Kidney capillary endothelial cell (primary cell): ENCODE measurements around the gene TSSK2.
"Not testable (repeated sequence)": the region's sequence is repeated elsewhere in the genome, so short reads cannot be mapped to it uniquely, and the experiment has no call there.

ENCODE experiments used
- DNase-seq: peaks from one replicate; pipeline ENCODE4 v3.0.0-alpha.2; 2018; ENCODE audit warnings: low spot score

Gene TSSK2

DNA sequence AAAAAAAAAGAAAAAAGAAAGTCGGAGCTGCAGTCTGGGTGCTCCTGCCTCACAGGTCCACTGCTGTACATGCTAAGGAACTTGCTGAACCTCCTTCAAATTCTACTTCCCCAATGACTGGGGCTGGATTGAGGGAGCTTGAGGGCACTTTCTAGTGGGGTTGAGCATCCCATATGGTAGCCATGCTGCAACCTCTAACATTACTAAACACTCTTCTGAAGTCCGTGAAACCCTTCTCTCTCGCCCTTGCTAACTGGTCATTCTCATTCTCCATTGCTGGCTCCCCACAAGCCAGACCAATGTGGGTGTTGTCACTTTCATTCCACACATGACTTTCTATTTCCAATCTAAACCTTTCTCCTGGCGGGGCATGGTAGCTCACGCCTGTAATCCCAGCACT, 12.1 kb downstream of the TSSK2 start:
- no peak for DNase-seq

DNA sequence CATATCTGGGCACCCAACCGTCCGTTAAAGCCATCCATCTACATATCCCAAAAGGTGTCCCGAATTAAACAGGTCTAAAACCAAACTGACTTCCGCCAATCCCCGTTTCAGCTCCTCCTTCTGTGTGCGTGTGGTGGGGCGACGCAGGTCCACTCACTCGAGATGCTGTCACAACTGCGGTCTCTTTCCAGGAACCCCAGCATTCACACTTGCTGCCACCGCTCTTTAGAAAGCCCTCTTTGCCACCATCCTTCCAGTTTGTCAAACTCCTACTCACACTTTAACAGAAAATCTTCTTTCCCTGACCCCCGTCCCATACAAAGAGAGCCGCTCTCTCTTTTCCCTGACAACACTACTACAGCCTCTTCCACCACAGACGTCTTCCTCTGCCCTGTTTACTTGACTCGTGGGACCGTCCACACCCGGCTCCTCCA, 12.9 kb downstream of the TSSK2 start:
- peak; percentile 36 for DNase-seq

DNA sequence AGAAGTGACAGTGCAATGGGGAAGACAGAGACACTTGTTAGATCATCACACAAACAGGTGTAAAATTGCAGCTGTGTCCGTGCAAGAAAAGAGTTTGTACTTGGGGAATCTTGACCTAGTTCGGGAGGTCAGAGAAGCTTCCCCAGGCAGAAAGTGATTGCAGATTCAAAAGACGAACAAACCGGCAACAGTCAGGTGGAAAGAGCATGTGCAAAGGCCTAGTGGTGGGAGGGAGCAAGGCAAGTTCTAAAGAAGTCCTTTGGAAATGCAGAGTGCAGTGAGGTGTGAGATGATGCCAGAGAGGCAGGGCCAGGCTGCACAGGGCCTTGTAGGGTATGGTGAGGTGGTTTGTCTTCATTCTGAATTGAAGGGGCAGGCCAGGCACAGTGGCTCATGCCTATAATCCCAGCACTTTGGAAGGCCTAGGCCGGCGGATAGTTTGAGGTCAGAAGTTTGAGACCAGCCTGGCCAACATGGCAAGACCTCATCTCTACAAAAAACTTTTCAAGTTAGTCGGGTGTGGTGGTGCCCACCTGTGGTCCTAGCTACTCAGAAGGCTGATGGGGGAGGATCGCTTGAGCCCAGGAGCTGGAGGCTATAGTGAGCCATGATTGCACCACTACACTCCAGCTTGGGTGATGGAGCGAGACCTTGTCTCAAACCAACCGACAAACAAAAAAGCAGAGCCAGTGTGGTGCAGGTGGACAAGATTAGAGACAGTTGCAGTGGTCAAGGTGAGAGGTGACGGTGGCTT, 15.3 kb downstream of the TSSK2 start:
- no peak for DNase-seq

DNA sequence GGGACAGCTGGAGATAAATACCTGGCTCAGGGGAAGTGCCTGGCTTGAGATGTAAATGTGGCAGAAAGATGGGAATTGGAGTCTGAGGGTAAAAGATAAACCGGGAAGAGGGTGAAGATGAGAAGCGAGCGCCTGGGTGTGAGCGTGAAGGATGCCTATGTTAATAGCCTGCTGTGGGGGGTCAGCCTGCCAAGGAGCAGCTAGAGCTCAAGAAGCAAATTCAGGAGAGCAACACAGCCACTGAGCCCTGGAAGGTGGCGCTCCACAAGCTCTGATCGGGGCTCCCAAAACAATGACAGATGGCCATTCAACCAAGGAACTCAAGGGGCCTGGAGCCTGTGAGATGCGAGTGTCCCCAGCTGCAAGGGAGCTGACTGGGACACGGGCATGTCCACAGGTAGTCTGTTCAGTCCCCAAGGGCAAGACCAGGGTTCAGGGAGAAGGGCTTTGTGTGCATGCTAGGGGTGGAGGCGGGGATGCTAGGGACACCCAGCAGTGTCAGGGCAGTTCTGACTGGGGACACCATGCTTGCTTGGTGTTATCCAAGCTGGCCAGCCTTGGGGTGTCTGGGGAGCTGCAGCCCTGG, 16.2 kb downstream of the TSSK2 start:
- DNase-seq = no peak

DNA sequence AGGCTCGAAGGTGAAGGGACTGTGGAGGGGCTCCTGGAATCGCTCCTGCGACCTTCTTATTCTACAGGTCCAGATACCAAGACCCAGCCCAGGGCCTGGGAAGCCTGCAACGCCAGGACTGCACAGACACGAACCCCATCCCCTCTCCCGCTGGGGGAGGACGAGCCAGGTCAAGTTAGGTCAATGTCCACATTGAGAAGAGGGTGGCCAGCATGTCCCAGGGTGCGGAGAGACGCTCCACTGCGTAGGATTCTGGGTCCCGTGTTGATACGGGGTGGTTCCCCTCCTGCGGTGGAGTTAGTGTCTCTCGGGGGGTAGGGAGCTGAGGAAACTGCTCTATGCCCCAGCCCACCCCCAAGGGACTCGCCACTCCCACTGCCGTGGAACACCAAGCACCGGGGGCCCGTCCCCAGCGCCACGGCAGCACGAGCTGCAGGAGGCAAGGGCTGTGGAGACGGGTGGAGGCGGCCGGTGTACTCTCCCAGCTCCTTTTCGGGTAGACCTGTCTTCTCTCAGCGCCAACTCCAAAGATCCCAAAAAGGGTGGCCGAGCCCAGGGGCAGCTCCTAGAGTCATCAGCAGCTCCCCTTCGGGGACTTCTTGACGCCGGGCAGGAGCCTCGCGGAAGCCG, 17.4 kb downstream of the TSSK2 start:
- DNase-seq = no peak

DNA sequence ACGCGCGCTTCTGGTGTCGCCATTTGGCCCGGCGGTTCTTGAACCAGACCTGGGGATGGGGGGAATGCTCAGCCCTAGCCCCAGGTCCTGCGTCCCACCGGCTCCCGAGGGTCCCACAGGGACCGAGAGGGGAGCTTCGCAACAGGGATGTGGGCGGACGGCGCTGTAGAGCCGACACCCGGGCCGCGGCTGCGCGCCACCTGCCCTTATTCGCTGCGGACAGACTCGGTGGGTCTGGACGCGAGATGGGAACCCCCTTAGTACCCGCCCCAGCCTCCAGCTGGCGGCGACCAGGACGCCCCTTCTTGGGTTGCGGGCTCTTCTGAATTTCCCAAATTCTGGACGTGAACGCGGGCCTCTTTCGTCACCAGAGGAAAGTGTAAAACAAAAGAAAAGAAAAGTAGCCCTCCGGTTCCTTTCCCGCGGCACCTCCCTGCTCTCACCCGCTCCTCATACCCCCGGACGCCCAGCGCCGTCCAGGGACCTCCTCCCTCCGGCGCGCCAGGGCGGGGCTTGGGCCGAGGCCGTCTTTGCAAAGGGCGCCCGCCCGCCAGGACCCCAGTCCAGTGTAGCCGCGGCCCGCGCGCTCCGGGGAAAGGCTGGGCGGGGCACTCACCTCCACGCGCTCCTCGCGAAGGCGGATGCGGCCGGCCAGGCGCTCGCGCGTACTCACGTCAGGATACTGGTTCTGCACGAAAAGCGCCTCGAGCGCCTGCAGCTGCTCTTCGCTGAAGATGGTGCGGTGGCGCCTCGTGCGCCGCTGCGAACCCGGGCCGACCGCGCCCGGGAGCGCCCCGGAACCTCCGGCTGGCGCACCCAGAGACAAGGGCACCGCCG, 18.2 kb downstream of the TSSK2 start:
- no peak for DNase-seq

DNA sequence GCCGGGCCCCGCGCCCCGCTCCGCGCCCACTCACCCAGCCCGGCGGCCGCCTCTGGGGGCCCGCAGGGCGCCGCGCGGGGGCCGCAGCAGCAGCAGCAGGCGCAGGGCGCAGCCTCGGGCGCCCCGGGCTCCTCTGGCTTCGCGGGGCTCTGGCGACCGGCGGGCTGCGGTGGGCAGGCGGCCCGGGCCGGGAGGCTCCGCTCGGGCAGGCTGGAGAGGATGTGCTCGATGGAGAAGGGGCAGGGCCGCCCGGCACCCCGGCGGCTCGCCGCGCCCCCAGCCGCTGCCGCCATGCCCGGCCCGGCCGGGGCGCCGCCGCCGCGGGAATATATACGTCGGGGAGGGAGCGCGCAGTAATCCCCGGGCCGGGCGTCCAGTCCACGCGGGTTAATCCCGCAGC, 18.9 kb downstream of the TSSK2 start, which contains the start of gene GSC2:
GSC2 (minus strand) TSS at position 302 of the 400 bp plus-strand sequence; CDS start at position 293, 9 bp downstream.
- DNase-seq = no peak

DNA sequence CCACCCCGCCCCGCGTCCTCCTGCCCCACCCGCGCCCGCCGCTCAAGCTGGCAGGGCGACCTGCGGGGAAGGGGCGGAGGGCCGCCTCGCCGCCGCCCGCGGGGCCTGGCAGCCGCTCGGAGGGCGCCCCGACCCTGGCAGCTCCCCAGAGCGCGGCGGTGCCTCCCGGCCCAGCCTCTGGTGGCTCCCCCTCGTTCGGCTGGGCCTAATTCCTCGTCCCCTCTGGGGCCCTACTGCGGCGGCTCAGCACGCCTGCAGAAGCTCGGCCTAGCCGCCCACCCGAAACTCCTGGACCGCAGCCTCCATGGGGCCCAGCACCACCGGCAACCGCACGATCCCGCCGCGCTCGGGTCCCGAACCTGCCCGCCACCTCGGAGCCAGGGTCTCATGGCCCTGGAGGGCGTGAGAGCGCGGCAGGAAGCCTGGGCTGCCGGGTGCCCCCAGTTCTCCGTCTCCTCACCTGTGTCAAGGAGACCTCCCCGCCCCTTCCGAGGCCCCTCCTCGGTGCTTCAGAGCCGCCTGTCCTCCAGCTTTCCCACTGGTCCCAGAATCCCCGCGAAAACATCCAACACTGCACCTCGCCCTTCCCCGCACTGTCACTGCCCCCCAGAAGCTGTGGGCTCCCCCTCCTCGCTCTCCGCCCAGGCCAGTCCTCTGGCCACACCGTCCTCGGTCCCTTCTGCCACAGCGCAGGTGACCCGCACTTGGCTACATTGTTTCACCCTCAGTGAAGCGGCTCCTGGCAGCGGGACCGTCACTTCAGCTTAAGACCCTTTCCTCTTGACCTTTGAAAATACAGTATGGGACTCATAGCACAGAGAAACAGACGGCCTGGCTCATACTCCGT, 19.6 kb downstream of the TSSK2 start:
- no peak for DNase-seq

DNA sequence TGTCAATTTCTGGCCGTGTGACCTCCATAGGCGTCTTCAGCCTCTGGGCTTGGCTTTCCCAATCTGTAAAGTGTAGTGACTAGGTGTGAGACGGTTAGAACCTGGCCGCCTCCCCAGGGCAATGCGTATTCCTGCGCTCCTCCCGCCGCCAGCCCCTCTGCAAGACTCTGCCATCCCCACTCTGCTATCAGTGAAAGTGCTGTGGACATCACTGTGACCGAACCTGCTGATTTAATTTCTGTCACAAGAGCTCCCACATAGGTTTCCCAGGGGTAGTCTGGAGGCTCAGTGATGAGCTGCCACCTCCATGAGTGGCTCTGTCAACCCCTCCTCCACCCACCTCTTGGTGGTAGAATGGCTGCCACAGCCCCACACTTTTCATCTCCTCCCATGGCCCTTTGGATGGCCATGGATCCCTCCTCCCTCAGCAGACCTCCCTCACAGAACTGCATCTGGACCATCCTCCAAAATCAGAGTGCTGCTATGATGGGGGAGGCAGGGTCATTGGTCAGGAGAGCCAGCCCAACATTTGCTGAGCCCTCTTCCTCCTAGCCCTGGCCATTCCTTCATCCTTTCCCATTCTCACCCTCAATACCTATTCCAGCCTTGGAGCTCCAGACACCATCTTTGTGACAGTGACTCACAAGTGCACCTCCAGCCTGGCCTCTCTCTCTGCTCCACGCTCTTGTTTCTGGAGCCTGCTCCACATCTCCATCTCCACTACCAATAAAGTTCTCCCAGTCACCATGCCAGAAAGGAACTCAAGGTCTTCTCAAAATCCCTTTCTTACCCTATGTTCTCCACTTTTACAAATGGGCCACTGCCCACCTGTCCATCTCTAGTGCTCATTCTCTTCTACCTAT, 20.5 kb downstream of the TSSK2 start:
- DNase-seq = no peak

DNA sequence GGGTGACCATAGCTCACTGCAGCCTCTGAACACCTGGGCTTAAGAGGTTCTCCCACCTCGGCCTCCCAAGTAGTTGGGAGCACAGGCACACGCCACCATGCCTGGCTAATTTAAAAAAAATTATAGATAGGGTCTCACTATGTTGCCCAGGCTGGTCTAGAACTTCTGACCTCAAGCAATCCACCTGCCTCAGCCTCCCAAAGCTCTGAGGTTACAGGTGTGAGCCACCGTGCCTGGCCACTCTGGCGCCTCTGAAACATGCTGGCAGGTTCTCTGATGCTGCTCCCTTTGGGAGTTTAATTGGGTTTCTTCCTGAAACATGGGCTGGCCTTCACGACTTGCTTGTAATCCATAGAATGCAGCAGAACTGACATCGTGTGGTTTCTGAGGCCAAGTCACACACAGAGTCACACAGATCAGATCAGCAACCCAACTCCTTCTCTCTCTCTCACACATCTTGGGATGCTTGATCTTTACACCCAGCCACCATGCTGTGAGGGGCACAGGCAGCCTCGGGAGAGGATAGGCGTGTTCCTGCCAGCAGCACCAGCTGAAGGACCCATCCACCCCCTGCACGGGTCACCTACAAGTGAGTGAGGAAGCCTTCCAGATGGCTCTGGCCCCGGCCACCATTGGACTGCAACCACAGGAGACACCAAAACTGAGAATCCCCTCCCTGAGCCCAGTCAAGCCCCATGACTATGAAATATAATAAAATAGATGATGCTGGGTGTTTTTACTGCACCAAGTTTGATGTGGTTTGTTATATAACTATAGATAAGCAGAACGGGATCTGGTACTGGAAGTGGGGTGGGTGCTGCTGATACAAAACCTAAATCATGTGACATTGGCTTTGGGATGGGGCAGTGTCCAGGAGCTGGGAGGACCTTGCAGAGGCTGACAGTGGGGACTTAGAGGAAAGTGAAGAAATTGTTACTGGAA, 22.1 kb downstream of the TSSK2 start:
- DNase-seq = no peak

DNA sequence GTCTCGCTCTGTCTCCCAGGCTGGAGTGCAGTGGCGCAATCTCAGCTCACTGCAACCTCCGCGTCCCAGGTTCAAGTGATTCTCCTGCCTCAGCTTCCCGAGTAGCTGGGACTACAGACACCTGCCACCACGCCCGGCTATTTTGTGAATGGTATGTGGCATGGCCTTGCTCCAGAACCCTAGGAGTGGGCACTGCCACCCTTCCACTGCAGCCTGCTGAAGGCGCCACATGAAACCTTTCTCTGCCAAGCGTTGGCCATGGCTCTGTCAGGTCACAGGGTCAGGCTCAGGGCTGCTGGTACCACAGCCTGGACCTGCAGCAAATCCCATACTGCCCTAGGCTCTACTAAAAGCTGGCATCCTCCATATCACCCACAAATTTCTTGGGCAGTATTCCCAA, 25.0 kb downstream of the TSSK2 start:
- DNase-seq = not testable (repeated sequence)

DNA sequence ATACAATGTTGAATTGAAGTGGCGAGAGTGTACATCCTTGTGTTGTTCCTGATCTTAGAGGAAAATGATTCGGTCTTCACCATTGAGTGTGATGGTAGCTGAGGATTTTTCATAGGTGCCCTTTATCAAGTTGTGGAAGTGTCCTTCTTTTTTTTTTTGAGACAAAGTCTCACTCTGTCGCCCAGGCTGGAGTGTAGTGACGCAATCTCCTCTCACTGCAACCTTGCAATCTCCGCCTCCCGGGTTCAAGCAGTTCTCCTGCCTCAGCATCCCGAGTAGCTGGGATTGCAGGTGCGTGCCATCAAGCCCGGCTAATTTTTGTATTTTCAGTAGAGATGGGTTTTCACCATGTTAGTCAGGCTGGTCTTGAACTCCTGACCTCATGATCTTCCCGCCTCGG, 27.5 kb downstream of the TSSK2 start:
- DNase-seq = not testable (repeated sequence)

DNA sequence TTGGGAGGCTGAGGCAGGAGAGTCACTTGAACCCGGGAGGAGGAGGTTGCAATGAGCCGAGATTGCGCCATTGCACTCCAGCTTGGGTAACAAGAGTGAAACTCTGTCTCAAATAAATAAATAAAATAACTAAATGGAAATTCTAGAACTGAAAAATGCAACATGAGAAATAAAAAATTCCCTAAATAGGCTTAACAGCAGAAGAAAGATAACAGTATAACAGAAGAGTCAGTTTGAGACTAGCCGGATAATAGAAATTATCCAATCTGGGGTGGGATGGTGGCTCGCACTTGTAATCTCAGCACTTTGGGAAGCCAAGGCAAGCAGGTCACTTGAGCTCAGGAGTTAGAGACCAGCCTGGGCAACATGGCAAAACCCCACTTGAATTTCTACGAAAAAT, 33.3 kb downstream of the TSSK2 start:
- no peak for DNase-seq

DNA sequence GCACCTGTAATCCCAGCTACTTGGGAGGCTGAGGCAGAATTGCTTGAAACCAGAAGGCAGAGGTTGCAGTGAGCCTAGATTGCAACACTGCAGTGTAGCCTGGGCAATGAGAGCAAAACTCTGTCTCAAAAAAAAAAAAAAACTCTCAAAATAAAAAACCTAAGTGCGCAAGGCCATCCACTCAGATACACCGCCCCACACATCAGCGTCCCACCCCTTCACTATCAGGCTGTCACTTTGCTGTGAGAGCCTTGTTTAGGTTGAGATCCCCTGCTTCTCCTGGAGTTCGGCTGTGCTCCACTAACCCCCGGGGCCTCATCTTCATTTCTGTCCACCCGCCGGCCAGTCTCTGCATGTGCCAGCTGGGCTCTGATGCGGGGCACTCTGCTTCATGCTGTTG, 35.3 kb downstream of the TSSK2 start:
- no peak for DNase-seq

DNA sequence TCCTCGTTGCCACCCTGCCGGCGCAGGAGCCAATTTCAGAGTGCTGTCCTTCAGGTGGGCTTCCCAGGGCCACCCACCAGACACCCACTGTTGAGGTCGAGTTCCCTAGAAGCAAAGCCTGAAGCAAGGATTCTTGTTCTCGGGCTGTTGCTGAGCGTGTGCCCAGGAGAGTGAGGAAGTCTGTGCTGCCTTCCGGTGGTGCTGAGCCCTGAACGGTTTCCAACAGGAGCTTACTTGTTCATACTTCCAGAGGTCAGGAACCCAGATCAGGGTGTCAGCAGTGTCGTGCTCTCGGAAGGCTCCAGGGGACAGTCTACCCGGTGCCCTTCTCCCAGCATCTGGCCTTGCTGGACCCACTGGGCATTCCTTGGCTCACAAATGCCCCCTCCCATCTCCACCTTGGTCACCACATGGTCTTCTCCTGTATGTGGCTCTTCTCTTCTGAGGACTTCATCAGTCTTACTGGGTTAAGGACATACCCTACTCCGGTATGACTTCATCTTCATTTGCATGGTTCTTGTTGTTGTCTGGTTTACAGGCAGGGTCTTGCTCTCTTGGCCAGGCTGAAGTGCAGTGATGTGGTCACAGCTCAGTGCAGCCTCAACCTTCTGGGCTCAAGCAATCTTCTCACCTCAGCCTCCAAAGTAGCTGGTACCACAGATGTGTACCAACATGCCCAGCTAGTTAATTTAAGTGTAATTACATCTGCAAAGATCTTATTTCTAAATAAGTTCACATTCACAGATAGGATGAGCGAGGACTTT, 36.2 kb downstream of the TSSK2 start:
- no peak for DNase-seq

DNA sequence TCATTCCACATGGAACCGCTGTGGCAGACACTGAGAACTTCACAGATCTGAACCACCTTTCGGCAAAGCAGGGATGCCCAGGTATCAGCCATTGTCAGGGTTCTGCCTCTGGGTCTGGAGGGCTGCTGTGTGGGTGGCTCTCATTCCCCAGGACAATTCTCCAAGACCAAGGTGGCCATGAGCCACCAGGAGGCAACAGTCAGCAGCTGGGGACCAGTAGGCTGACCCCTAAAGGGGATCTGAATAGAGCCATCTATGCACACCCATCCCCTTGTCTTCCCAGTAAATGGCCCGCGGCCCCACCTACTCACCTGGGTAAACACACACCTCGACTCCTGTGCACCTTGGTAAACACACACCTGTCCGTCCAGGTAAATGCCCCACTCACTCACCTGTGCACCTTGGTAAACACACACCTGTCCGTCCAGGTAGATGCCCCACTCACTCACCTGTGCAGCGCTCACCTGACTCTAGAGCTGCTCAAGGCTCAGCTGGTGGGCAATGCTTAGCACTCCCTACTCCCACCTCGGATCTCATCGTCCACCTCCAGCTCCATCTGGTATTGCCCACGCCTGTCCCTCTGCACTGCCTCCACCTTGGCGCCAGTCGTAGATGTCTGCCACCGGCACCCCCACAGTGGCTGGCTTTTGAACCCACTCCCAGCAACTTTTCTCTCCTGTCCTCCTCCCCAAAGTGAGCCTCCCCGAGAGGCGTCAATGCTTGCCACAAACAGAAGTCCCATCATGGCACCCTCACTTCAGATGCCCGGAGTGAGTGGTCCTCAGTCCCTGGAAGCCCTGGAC, 37.2 kb downstream of the TSSK2 start:
- DNase-seq = no peak
